GM19023 (cell line): ENCODE results near the gene MAP4K4.
A peak's percentile ranks its signal among the peaks of the same experiment; 100 is the strongest.

Source experiments
- ATAC-seq: cut with Tn5 transposase; IDR thresholded peaks from one replicate; pipeline ENCODE4 v1.9.1; 2021; ENCODE audit warnings: mild to moderate bottlenecking, moderate library complexity; ENCODE audit not compliant: unreplicated experiment

The MAP4K4 gene

GRCh38 chr2:101860782-101861181 lies 163.3 kb downstream of the MAP4K4 start:
- no peak for ATAC-seq

GRCh38 chr2:101861382-101861781 lies 163.9 kb downstream of the MAP4K4 start:
- no peak for ATAC-seq

- ATAC-seq: no peak
Observed at GRCh38 chr2:101863534-101863933, 166.0 kb downstream of the MAP4K4 start.

- no peak for ATAC-seq
Observed at GRCh38 chr2:101864426-101864825, 166.9 kb downstream of the MAP4K4 start.

GRCh38 chr2:101868525-101868924 lies 171.0 kb downstream of the MAP4K4 start:
- no peak for ATAC-seq

- ATAC-seq: no peak
Observed at GRCh38 chr2:101869527-101869926, 172.0 kb downstream of the MAP4K4 start.

- ATAC-seq: no peak
Observed at GRCh38 chr2:101870444-101870843, 172.9 kb downstream of the MAP4K4 start.

- ATAC-seq: no peak
Observed at GRCh38 chr2:101871480-101871879, 174.0 kb downstream of the MAP4K4 start.

- no peak for ATAC-seq
Observed at GRCh38 chr2:101872480-101872879, 175.0 kb downstream of the MAP4K4 start.

- ATAC-seq: no peak
Observed at GRCh38 chr2:101873543-101873942, 176.0 kb downstream of the MAP4K4 start.

GRCh38 chr2:101874069-101874468 lies 176.6 kb downstream of the MAP4K4 start:
- ATAC-seq: no peak

GRCh38 chr2:101879466-101879865 lies 182.0 kb downstream of the MAP4K4 start:
- ATAC-seq: no peak

GRCh38 chr2:101881131-101881530 lies 183.6 kb downstream of the MAP4K4 start:
- no peak for ATAC-seq

- no peak for ATAC-seq
Observed at GRCh38 chr2:101882769-101883307, 185.3 kb downstream of the MAP4K4 start.

- ATAC-seq: no peak
Observed at GRCh38 chr2:101883860-101884259, 186.4 kb downstream of the MAP4K4 start.

- ATAC-seq: no peak
Observed at GRCh38 chr2:101884423-101884822, 186.9 kb downstream of the MAP4K4 start.

- no peak for ATAC-seq
Observed at GRCh38 chr2:101887328-101887727, 189.8 kb downstream of the MAP4K4 start.

- ATAC-seq: no peak
Observed at GRCh38 chr2:101889460-101890098, 192.1 kb downstream of the MAP4K4 start.

GRCh38 chr2:101892377-101892776 lies 194.9 kb downstream of the MAP4K4 start:
- peak; percentile 58 for ATAC-seq

- no peak for ATAC-seq
Observed at GRCh38 chr2:101893681-101894381, 196.3 kb downstream of the MAP4K4 start.

GRCh38 chr2:101895039-101895438 lies 197.5 kb downstream of the MAP4K4 start:
- no peak for ATAC-seq

- no peak for ATAC-seq
Observed at GRCh38 chr2:101895819-101896322, 198.4 kb downstream of the MAP4K4 start.
